SK-N-SH (cell line): Measurements from ENCODE around the gene ARMC9.

Experiments
- CHD2 ChIP-seq: fragments of 150-350 bp; IDR thresholded peaks from 2 replicates; pipeline ENCODE4 v1.6.1; 2018; ENCODE audit warnings: low read length; ENCODE audit not compliant: partially characterized antibody
- ELF1 ChIP-seq: IDR thresholded peaks from 2 replicates; pipeline ENCODE4 v1.4.0; 2012
- EZH2phosphoT487 ChIP-seq: fragments of 200-600 bp; sonication (generic); IDR thresholded peaks from 2 replicates; pipeline ENCODE4 v1.6.1; 2017; ENCODE audit warnings: low read depth, mixed run types, mild to moderate bottlenecking, antibody characterized with exemption, moderate library complexity, borderline replicate concordance
- FOXJ3 ChIP-seq: sonication (generic); formaldehyde crosslinking; IDR thresholded peaks from 2 replicates; pipeline ENCODE4 v1.5.1; 2020; ENCODE audit warnings: mild to moderate bottlenecking, missing genetic modification reagents
- MEF2A ChIP-seq: IDR thresholded peaks from 2 replicates; pipeline ENCODE4 v1.4.0; 2012; ENCODE audit warnings: low read depth, borderline replicate concordance
- NFIC ChIP-seq: IDR thresholded peaks from 2 replicates; pipeline ENCODE4 v1.4.0; 2012; ENCODE audit warnings: borderline replicate concordance
- NRF1 ChIP-seq: IDR thresholded peaks from 2 replicates; pipeline ENCODE4 v1.6.1; 2012; ENCODE audit warnings: low read depth, mild to moderate bottlenecking, low read length
- POLR2AphosphoS5 ChIP-seq: IDR thresholded peaks from 2 replicates; pipeline ENCODE4 v1.6.1; 2012; ENCODE audit warnings: low read depth, low read length
- TAF1 ChIP-seq: IDR thresholded peaks from 2 replicates; pipeline ENCODE4 v1.6.1; 2012; ENCODE audit warnings: low read depth, mild to moderate bottlenecking, low read length, moderate library complexity, borderline replicate concordance
- TEAD4 ChIP-seq: IDR thresholded peaks from 2 replicates; pipeline ENCODE4 v1.4.0; 2012; ENCODE audit warnings: mild to moderate bottlenecking, borderline replicate concordance; ENCODE audit not compliant: insufficient read depth
- YY1 ChIP-seq: IDR thresholded peaks from 2 replicates; pipeline ENCODE4 v1.4.0; 2012; ENCODE audit warnings: low read depth, mild to moderate bottlenecking
- TF ChIP-seq, protein P1 (sequence below): fragments of 200-600 bp; sonication (generic); IDR thresholded peaks from 2 replicates; pipeline ENCODE4 v1.6.1; 2017; ENCODE audit warnings: antibody characterized with exemption, mild to moderate bottlenecking, moderate library complexity
- TF ChIP-seq, protein P2 (sequence below): IDR thresholded peaks from 2 replicates; pipeline ENCODE4 v1.4.0; 2012; ENCODE audit warnings: low read depth, borderline replicate concordance
- TF ChIP-seq, protein P3 (sequence below): IDR thresholded peaks from 2 replicates; pipeline ENCODE4 v1.4.0; 2012; ENCODE audit warnings: low read depth, borderline replicate concordance

- TF ChIP-seq CHD2, result no peak
- TF ChIP-seq, protein P1, sequence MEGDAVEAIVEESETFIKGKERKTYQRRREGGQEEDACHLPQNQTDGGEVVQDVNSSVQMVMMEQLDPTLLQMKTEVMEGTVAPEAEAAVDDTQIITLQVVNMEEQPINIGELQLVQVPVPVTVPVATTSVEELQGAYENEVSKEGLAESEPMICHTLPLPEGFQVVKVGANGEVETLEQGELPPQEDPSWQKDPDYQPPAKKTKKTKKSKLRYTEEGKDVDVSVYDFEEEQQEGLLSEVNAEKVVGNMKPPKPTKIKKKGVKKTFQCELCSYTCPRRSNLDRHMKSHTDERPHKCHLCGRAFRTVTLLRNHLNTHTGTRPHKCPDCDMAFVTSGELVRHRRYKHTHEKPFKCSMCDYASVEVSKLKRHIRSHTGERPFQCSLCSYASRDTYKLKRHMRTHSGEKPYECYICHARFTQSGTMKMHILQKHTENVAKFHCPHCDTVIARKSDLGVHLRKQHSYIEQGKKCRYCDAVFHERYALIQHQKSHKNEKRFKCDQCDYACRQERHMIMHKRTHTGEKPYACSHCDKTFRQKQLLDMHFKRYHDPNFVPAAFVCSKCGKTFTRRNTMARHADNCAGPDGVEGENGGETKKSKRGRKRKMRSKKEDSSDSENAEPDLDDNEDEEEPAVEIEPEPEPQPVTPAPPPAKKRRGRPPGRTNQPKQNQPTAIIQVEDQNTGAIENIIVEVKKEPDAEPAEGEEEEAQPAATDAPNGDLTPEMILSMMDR, result no peak
- TF ChIP-seq MEF2A, result no peak
- TF ChIP-seq POLR2AphosphoS5, result no peak
- TF ChIP-seq ELF1, result no peak
- TF ChIP-seq TAF1, result no peak
- TF ChIP-seq YY1, result no peak
- TF ChIP-seq NRF1, result no peak
- no peak for TF ChIP-seq TEAD4
- TF ChIP-seq FOXJ3, result no peak
- no peak for TF ChIP-seq NFIC
- TF ChIP-seq, protein P2, sequence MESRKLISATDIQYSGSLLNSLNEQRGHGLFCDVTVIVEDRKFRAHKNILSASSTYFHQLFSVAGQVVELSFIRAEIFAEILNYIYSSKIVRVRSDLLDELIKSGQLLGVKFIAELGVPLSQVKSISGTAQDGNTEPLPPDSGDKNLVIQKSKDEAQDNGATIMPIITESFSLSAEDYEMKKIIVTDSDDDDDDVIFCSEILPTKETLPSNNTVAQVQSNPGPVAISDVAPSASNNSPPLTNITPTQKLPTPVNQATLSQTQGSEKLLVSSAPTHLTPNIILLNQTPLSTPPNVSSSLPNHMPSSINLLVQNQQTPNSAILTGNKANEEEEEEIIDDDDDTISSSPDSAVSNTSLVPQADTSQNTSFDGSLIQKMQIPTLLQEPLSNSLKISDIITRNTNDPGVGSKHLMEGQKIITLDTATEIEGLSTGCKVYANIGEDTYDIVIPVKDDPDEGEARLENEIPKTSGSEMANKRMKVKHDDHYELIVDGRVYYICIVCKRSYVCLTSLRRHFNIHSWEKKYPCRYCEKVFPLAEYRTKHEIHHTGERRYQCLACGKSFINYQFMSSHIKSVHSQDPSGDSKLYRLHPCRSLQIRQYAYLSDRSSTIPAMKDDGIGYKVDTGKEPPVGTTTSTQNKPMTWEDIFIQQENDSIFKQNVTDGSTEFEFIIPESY, result no peak
- no peak for TF ChIP-seq EZH2phosphoT487
- TF ChIP-seq, protein P3, sequence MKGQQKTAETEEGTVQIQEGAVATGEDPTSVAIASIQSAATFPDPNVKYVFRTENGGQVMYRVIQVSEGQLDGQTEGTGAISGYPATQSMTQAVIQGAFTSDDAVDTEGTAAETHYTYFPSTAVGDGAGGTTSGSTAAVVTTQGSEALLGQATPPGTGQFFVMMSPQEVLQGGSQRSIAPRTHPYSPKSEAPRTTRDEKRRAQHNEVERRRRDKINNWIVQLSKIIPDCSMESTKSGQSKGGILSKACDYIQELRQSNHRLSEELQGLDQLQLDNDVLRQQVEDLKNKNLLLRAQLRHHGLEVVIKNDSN, result no peak
Observed at GRCh38 chr2:231228223-231228622, 29.8 kb downstream of the ARMC9 start.
